Measurements from ENCODE around the gene SEC31B. TPM values are rescaled to one million over a fixed set of nuclear protein-coding genes. Genes with fewer than 3 reads are reported as not detected.

SEC31B gene
- 2.6 and 3.5 TPM in 2 replicates for total RNA-seq

GRCh38 chr10:100519311-100520051, at the start of gene SEC31B:
Gene SEC31B (minus strand): TSS chr10:100519861. CDS start chr10:100516952, 2,909 bp downstream.

GRCh38 chr10:100535715-100536353, 16.2 kb upstream of the SEC31B start, which contains the start of gene HIF1AN:
Gene HIF1AN (plus strand): TSS chr10:100535943. CDS start chr10:100535959, 16 bp downstream.

GRCh38 chr10:100529475-100530298, 10.0 kb upstream of the SEC31B start, which contains the start of gene NDUFB8:
Gene NDUFB8 (minus strand): TSS chr10:100529871. CDS start chr10:100529851, 20 bp downstream.

GRCh38 chr10:100462709-100463108, 57.0 kb downstream of the SEC31B start, which contains the start of gene WNT8B:
Gene WNT8B (plus strand): TSS chr10:100463009. CDS start chr10:100463169, 160 bp downstream.

Other genes with a start within 250 kb of the SEC31B start
- 32.2 and 52.2 TPM in 2 replicates for gene BLOC1S2, start 233.2 kb downstream of the SEC31B start, total RNA-seq
- not detected in 2 replicates for gene PKD2L1, start 189.6 kb downstream of the SEC31B start, total RNA-seq
- gene SCD, start 172.6 kb downstream of the SEC31B start, total RNA-seq, result 12.2 and 247 TPM in 2 replicates
- gene WNT8B, start 56.9 kb downstream of the SEC31B start, total RNA-seq, result not detected in 2 replicates
- gene NDUFB8, start 10.0 kb upstream of the SEC31B start, total RNA-seq, result 80.9 and 139 TPM in 2 replicates
- 15.7 and 17.6 TPM in 2 replicates for gene HIF1AN, start 16.1 kb upstream of the SEC31B start, total RNA-seq
- gene PAX2, start 225.7 kb upstream of the SEC31B start, total RNA-seq, result not detected in 2 replicates